GM12878 (cell line): Measurements from ENCODE around the gene SYT1. TPM values are rescaled to one million over a fixed set of nuclear protein-coding genes. Genes with fewer than 3 reads are reported as not detected.

ENCODE experiments used
- ATAC-seq: fragments of 200-7000 bp; cut with Tn5 transposase; 3 replicates; pipeline ENCODE4 v1.9.1; 2020; ENCODE audit warnings: mild to moderate bottlenecking, moderate library complexity
- BruUV-seq: library from RNA; stranded (reverse); fragments of 400-500 nt; replicated peaks from 2 replicates; lab custom pipeline; 2021; lab: Mats Ljungman, UMichigan
- CTCF ChIA-PET: fragments of 300-600 bp; sonication (Branson Sonifier 250); formaldehyde crosslinking; extraction: SDS; loops from one replicate; lab custom pipeline; 2021; ENCODE audit warnings: inconsistent platforms; lab: Yijun Ruan, JAX
- POLR2A ChIA-PET: fragments of 350-600 bp; formaldehyde crosslinking; extraction: SDS; loops from one replicate; lab custom pipeline; 2021; ENCODE audit warnings: inconsistent platforms; lab: Charles Lee
- RAD21 ChIA-PET: fragments of 300-600 bp; sonication (Branson Sonifier 250); formaldehyde crosslinking; loops from one replicate; lab custom pipeline; 2023; ENCODE audit warnings: antibody characterized with exemption; ENCODE audit not compliant: unreplicated experiment; lab: Charles Lee
- SMC1A ChIA-PET: fragments of 300-600 bp; sonication (Branson Sonifier 250); formaldehyde crosslinking; loops from one replicate; lab custom pipeline; 2023; ENCODE audit not compliant: unreplicated experiment, uncharacterized antibody; lab: Charles Lee
- DNase-seq: peaks from one replicate; pipeline ENCODE4 v3.0.0-alpha.2; 2011; ENCODE audit warnings: low read depth, low spot score
- FAIRE-seq: peaks from 3 replicates; lab custom pipeline; 2011; peaks lifted over from hg19 to GRCh38; lab: Jason Lieb, UNC
- H2AFZ ChIP-seq: 2 replicates; pipeline ENCODE4 v1.6.0; 2011; ENCODE audit warnings: low read depth, low read length, control low read depth; ENCODE audit not compliant: control insufficient read depth
- H3K27ac ChIP-seq: 2 replicates; pipeline ENCODE4 v1.5.1; 2011; ENCODE audit warnings: control low read depth; ENCODE audit not compliant: control insufficient read depth, insufficient read depth
- H3K27me3 ChIP-seq, 2 experiments: replicated peaks in 1 of 2; 2 replicates each; pipeline versions ENCODE4 v1.6.0 to v1.6.1; 2011; ENCODE audit warnings: low read length in 1 of 2; ENCODE audit not compliant: control insufficient read depth in 2 of 2, insufficient read depth in 2 of 2
- H3K36me3 ChIP-seq, 2 experiments: 2 replicates each; pipeline ENCODE4 v1.5.1; 2011; ENCODE audit warnings: low read length in 1 of 2; ENCODE audit not compliant: control insufficient read depth in 2 of 2, insufficient read depth in 2 of 2
- H3K4me1 ChIP-seq: 2 replicates; pipeline ENCODE4 v1.6.1; 2011; ENCODE audit warnings: mild to moderate bottlenecking, low read length, moderate library complexity, mixed read lengths; ENCODE audit not compliant: control insufficient read depth, insufficient read depth
- H3K4me2 ChIP-seq: 2 replicates; pipeline ENCODE4 v1.6.0; 2011; ENCODE audit warnings: control low read depth; ENCODE audit not compliant: control insufficient read depth, insufficient read depth
- H3K4me3 ChIP-seq: fragments of 200-600 bp; sonication (generic); 2 replicates; pipeline ENCODE4 v1.5.1; 2016
- H3K79me2 ChIP-seq: 2 replicates; pipeline ENCODE4 v1.6.0; 2011; ENCODE audit warnings: low read length; ENCODE audit not compliant: control insufficient read depth, insufficient read depth
- H3K9ac ChIP-seq: 2 replicates; pipeline ENCODE4 v1.8.0; 2011; ENCODE audit warnings: low read length, control low read depth, mixed read lengths; ENCODE audit not compliant: control insufficient read depth, insufficient read depth
- H3K9me3 ChIP-seq: replicated peaks from 3 replicates; pipeline ENCODE4 v1.5.1; 2011; ENCODE audit warnings: mild to moderate bottlenecking, low read length; ENCODE audit not compliant: control insufficient read depth, insufficient read depth
- H4K20me1 ChIP-seq: 2 replicates; pipeline ENCODE4 v1.6.0; 2011; ENCODE audit not compliant: control insufficient read depth, insufficient read depth
- BACH1 ChIP-seq: fragments of 450-650 bp; IDR thresholded peaks from 2 replicates; pipeline ENCODE4 v1.6.1; 2017; ENCODE audit warnings: mild to moderate bottlenecking, borderline replicate concordance
- CBFB ChIP-seq: IDR thresholded peaks from 2 replicates; pipeline ENCODE4 v1.6.1; 2016; ENCODE audit warnings: antibody characterized with exemption, low read depth
- CBX5 ChIP-seq: sonication (generic); IDR thresholded peaks from 2 replicates; pipeline ENCODE4 v1.6.1; 2016; ENCODE audit warnings: low read depth, moderate library complexity, mild to moderate bottlenecking, inconsistent platforms
- EED ChIP-seq: sonication (generic); IDR thresholded peaks from 2 replicates; pipeline ENCODE4 v1.6.1; 2016; ENCODE audit warnings: antibody characterized with exemption, low read depth
- HCFC1 ChIP-seq: fragments of 150-350 bp; IDR thresholded peaks from 2 replicates; pipeline ENCODE4 v1.6.1; 2014; ENCODE audit warnings: low read length
- IRF4 ChIP-seq: IDR thresholded peaks from 2 replicates; pipeline ENCODE4 v1.6.1; 2011; ENCODE audit warnings: low read depth, low read length
- KLF5 ChIP-seq: fragments of 450-650 bp; IDR thresholded peaks from 2 replicates; pipeline ENCODE4 v1.6.1; 2014; ENCODE audit warnings: mild to moderate bottlenecking; ENCODE audit not compliant: partially characterized antibody
- YY1 ChIP-seq: IDR thresholded peaks from 2 replicates; pipeline ENCODE4 v1.6.1; 2011; ENCODE audit warnings: low read depth, mild to moderate bottlenecking, low read length
- ZNF207 ChIP-seq: fragments of 450-650 bp; IDR thresholded peaks from 2 replicates; pipeline ENCODE4 v1.6.1; 2014; ENCODE audit warnings: antibody characterized with exemption, mild to moderate bottlenecking, borderline replicate concordance
- ZNF622 ChIP-seq: fragments of 450-650 bp; IDR thresholded peaks from 2 replicates; pipeline ENCODE4 v1.6.1; 2017; ENCODE audit warnings: mild to moderate bottlenecking, inconsistent platforms
- ZSCAN29 ChIP-seq: fragments of 450-650 bp; IDR thresholded peaks from 2 replicates; pipeline ENCODE4 v1.6.1; 2017; ENCODE audit warnings: mild to moderate bottlenecking, moderate library complexity
- WGBS: methylation state at CpG from one replicate; pipeline ENCODE4 v1.1.6; 2016; ENCODE audit warnings: low lambda C conversion rate; ENCODE audit not compliant: insufficient replicate concordance, insufficient coverage; ENCODE audit errors: missing lambda C conversion rate; 5-methylcytosine and 5-hydroxymethylcytosine counted together
- in situ Hi-C: fragments of 300-500 bp; cut with MboI; formaldehyde crosslinking; loops from 9 replicates; pipeline ENCODE4 v1.14.3; 2018; ENCODE audit warnings: mixed read lengths
- intact Hi-C: fragments of 100-400 bp; cut with micrococcal nuclease; formaldehyde crosslinking; loops from one replicate; pipeline ENCODE4 v1.14.2; 2022; ENCODE audit not compliant: unreplicated experiment
- polyA plus RNA-seq, 11 experiments: library from polyadenylated mRNA; depleted of rRNA in 4 of 11; unstranded in 6 of 11; stranded (reverse) in 5 of 11; fragments of >200 nt; fragmentation: Nextera tagmentation in 4 of 11; fragmentation: Illumina TruSeq in 1 of 11; extraction: Ambion mirVana in 4 of 11; extraction: Trizol in 1 of 11; gene quantifications; 1 replicate in 1 of 11; 2 replicates in 10 of 11; pipeline versions ENCODE4 v1.2.1 to v1.2.3, GENCODE V29; 2011 to 2016; ENCODE audit warnings: inconsistent platforms in 2 of 11, missing spikeins in 2 of 11, low read depth in 1 of 11
- total RNA-seq, 4 experiments: library from RNA; depleted of rRNA in 3 of 4; stranded (reverse); fragments of >200 nt in 3 of 4; fragmentation: Illumina TruSeq in 1 of 4; extraction: Trizol in 1 of 4; gene quantifications; 2 replicates each; pipeline versions ENCODE4 v1.2.1 to v1.2.3, GENCODE V29; 2013 to 2021
- TF ChIP-seq, protein P1 (sequence below): IDR thresholded peaks from 2 replicates; pipeline ENCODE4 v1.6.1; 2011; ENCODE audit warnings: low read depth, low read length, improper control_type of control experiment, borderline replicate concordance

Gene SYT1
- total and polyA plus RNA-seq, 10 of the 15 experiments (the other 5 are each of a cell fraction or from before 2014, with no cell fraction given), result 0.10 to 0.28 TPM; not detected in 8

DNA sequence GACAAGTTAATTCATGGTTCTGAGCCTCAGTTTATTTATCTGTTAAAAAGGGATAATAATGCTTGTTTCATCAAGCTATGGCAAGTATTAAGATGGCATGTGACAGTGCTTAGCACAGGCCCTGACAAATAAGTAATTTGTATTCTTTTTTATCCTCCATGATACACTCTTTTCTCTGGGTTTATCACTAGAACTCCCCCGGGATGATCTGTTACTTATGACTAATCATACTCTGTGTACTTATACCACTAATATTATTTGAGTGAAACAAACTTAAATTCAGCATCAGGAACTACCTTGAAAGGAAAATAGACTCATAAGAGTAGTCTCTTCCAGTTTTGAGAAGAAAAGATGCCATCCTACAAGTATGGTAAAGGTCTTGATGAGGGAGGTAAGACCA is 542.4 kb downstream of the SYT1 start:
- Histone ChIP-seq H3K9ac (no peak overlapping the region), H3K4me2 (no peak overlapping the region), H3K27me3 (no peaks in the 10 kb centered on the region), H2AFZ (no peak overlapping the region), H3K36me3 (no peaks in the 10 kb centered on the region), H3K9me3 (no peaks in the 10 kb centered on the region), H3K4me3 (no peak overlapping the region), H3K4me1 (no peaks in the 10 kb centered on the region), H4K20me1 (no peaks in the 10 kb centered on the region), H3K79me2 (no peaks in the 10 kb centered on the region), H3K27ac (no peak overlapping the region)
- intact Hi-C loops (no loop called here), in situ Hi-C loops (loop anchor here (10.0 kb wide), 1 partner anchor 328 kb away; no protein-coding TSS in a partner anchor)
- ChIA-PET POLR2A (no interaction called here), RAD21 (no interaction called here), CTCF (interaction anchor here (1.0 to 2.7 kb wide), 2 partner anchors 13 to 330 kb away, joined by 3 to 6 read pairs; no protein-coding TSS in a partner anchor), SMC1A (interaction anchor here (0.7 to 1.5 kb wide), 2 partner anchors 330 to 331 kb away, joined by 3 to 4 read pairs; no protein-coding TSS in a partner anchor)
- 5% methylated on average over 1 of the region's 1 CpG for WGBS
- no peak for DNase-seq
- TF ChIP-seq ZSCAN29 (no peak), BACH1 (no peak), EED (no peak), YY1 (no peak), HCFC1 (no peak), CBX5 (no peak), IRF4 (no peak), ZNF207 (no peak), ZNF622 (no peak), KLF5 (no peak), CBFB (no peak)
- TF ChIP-seq, protein P1, sequence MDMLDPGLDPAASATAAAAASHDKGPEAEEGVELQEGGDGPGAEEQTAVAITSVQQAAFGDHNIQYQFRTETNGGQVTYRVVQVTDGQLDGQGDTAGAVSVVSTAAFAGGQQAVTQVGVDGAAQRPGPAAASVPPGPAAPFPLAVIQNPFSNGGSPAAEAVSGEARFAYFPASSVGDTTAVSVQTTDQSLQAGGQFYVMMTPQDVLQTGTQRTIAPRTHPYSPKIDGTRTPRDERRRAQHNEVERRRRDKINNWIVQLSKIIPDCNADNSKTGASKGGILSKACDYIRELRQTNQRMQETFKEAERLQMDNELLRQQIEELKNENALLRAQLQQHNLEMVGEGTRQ, result no peak
- ATAC-seq, result no peak
- FAIRE-seq, result no peak
- BruUV-seq, result no TSS peak
